ENCODE results near the gene DAZ1. TPM values are rescaled to one million over a fixed set of nuclear protein-coding genes. Genes with fewer than 3 reads are reported as not detected.
"Not testable (repeated sequence)": the region's sequence is repeated elsewhere in the genome, so short reads cannot be mapped to it uniquely, and the experiment has no call there.

DAZ1 gene
- total RNA-seq, 1 experiment from 2014 or later: not detected

DNA sequence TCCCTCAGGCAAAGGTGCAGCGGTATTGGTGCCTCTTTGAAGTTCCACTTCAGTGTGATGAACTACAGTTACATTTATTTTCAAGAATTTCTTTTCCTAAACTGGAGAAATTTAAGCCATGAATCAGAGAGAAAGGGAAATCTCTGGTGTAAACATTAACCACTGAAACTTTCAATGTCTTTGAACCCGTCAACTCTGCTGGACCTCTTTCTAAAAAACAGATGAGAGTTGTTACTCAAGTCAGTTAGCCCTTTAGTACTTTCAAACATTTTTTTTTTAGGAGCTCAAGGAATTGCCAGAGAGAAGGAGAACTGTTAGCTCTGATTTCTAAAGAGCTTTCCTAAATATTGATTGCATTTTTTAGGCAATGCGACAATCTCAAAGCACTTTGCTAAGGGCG lies 8.6 kb upstream of the DAZ1 start:
- H4K20me1 ChIP-seq (ENCODE audit: insufficient read depth); H3K9me2 ChIP-seq (ENCODE audit: insufficient read depth); CTCF ChIA-PET; intact Hi-C loops (cut with micrococcal nuclease); H3K27ac ChIP-seq (ENCODE audit: low read depth, low read length); RAD21 ChIA-PET (ENCODE audit: low non-redundant PET in 1 of 2, low total read pairs in 2 of 2, uncharacterized antibody in 2 of 2, unreplicated experiment in 2 of 2); H3K4me2 ChIP-seq (ENCODE audit: low read length); POLR2A ChIA-PET; H2AFZ ChIP-seq (ENCODE audit: low read depth, low read length, poor library complexity, severe bottlenecking); H3K4me1 ChIP-seq (ENCODE audit: control insufficient read depth in 1 of 2, insufficient read depth in 2 of 2, low read length in 2 of 2); H3K36me3 ChIP-seq (ENCODE audit: control insufficient read depth in 1 of 2, insufficient read depth in 2 of 2, low read length in 2 of 2); DNase-seq (ENCODE audit: low read depth, low spot score); H3K79me2 ChIP-seq (ENCODE audit: insufficient read depth, low read length); H3K9ac ChIP-seq (ENCODE audit: low read length); H3K4me3 ChIP-seq (replicated peaks in 1 of 2; ENCODE audit: low read depth in 1 of 2, low read length in 2 of 2); BruUV-seq (replicated peaks); H3K9me3 ChIP-seq (ENCODE audit: control insufficient read depth in 1 of 2, insufficient read depth in 1 of 2, low read depth in 1 of 2, low read length in 2 of 2); ATAC-seq; H3K27me3 ChIP-seq (ENCODE audit: insufficient read depth, low read length): not testable (repeated sequence)

Other genes with a start within 250 kb of the DAZ1 start
- not detected for gene BPY2, start 214.7 kb downstream of the DAZ1 start, total RNA-seq (2021; ENCODE audit: unreplicated experiment)
- not detected for gene DAZ2, start 20.5 kb upstream of the DAZ1 start, total RNA-seq (2021; ENCODE audit: unreplicated experiment)

All from HCT116 (cell line).